ENCODE results near the gene EFEMP2. TPM values are rescaled to one million over a fixed set of nuclear protein-coding genes. Genes with fewer than 3 reads are reported as not detected.

EFEMP2 gene
- total RNA-seq, 1 experiment from 2014 or later = 23.7 TPM

- in situ Hi-C loops (cut with HindIII; ENCODE audit: low pct_unique_long_range_greater_than_20kb, low sequenced_read_pairs) (no loop called here), intact Hi-C loops (cut with micrococcal nuclease; ENCODE audit: unreplicated experiment) (no loop called here)
- Histone ChIP-seq H3K36me3 (ENCODE audit: control insufficient read depth, insufficient read depth, low read length) (no peaks in the 10 kb centered on the region; the same call in 1 of the 2 replicates), H3K4me1 (ENCODE audit: control insufficient read depth, insufficient read depth, low read length) (peaks cover 65% of the 10 kb centered on the region), H3K27ac (ENCODE audit: low read length) (peak overlapping the region; percentile 87), H3K4me3 (ENCODE audit: low read depth in 2 of 2, low read length in 2 of 2) (peak overlapping the region; percentile 82 to 89), H3K27me3 (ENCODE audit: control insufficient read depth, insufficient read depth, low read length) (no peaks in the 10 kb centered on the region), H3K9me3 (ENCODE audit: control insufficient read depth, insufficient read depth, low read depth, low read length) (no peaks in the 10 kb centered on the region)
- BruUV-seq (replicated peaks) = no TSS peak
- ChIA-PET POLR2A (interaction anchor here (0.5 to 3.2 kb wide), 7 partner anchors 9 to 125 kb away, joined by 3 to 20 read pairs (median 7); partner anchors contain the start of gene CCDC85B), CTCF (interaction anchor here (0.7 kb wide), 1 partner anchor 15 kb away, joined by 10 read pairs; no protein-coding TSS in a partner anchor)
- no peak for TF ChIP-seq CTCF (IDR thresholded peaks at IDR 0.05)
- TF ChIP-seq TCF7L2 (IDR thresholded peaks at IDR 0.05; ENCODE audit: low read depth, low read length) = no peak
- no peak for TF ChIP-seq REST (IDR thresholded peaks at IDR 0.05; ENCODE audit: insufficient read depth in 1 of 2, low read depth in 2 of 2, low read length in 1 of 2)
- TF ChIP-seq SIN3A (IDR thresholded peaks at IDR 0.05; ENCODE audit: borderline replicate concordance, insufficient read depth, low read depth, low read length) = no peak
- peak; percentile 65 for TF ChIP-seq POLR2AphosphoS5 (IDR thresholded peaks at IDR 0.05; ENCODE audit: low read depth, low read length)
- DNase-seq (ENCODE audit: low read depth, low spot score) = no peak
- ATAC-seq = peak; percentile 19
Observed at GRCh38 chr11:65899356-65900124, 26.9 kb upstream of the EFEMP2 start.

GRCh38 chr11:65898656-65899355 lies 26.2 kb upstream of the EFEMP2 start:
- CTCF ChIA-PET = interaction anchor here (0.7 kb wide), 1 partner anchor 16 kb away, joined by 10 read pairs; no protein-coding TSS in a partner anchor
- DNase-seq (ENCODE audit: low read depth, low spot score) = no peak

More at GRCh38 chr11:65898656-65899355, 26.2 kb upstream of the EFEMP2 start:
- intact Hi-C loops (cut with micrococcal nuclease; ENCODE audit: unreplicated experiment) (no loop called here), in situ Hi-C loops (cut with HindIII; ENCODE audit: low pct_unique_long_range_greater_than_20kb, low sequenced_read_pairs) (no loop called here)
- H3K36me3 ChIP-seq (ENCODE audit: control insufficient read depth, insufficient read depth, low read length) = no peaks in the 10 kb centered on the region; the same call in 1 of the 2 replicates
- no peaks in the 10 kb centered on the region for H3K9me3 ChIP-seq (ENCODE audit: control insufficient read depth, insufficient read depth, low read depth, low read length)
- ATAC-seq = no peak
- TF ChIP-seq POLR2AphosphoS5 (IDR thresholded peaks at IDR 0.05; ENCODE audit: low read depth, low read length) = no peak
- 0 out of 4 replicates have a peak, but pooled peaks of 1 of the 2 experiments have one; percentile 32 for TF ChIP-seq REST (IDR thresholded peaks at IDR 0.05; ENCODE audit: insufficient read depth in 1 of 2, low read depth in 2 of 2, low read length in 1 of 2)
- TF ChIP-seq SIN3A (IDR thresholded peaks at IDR 0.05; ENCODE audit: borderline replicate concordance, insufficient read depth, low read depth, low read length) = peak; percentile 85; the same call in 1 of the 2 replicates
- peak overlapping the region; percentile 87 for H3K27ac ChIP-seq (ENCODE audit: low read length)
- peak overlapping the region; percentile 82 to 89 for H3K4me3 ChIP-seq (ENCODE audit: low read depth in 2 of 2, low read length in 2 of 2)
- H3K27me3 ChIP-seq (ENCODE audit: control insufficient read depth, insufficient read depth, low read length) = no peaks in the 10 kb centered on the region
- BruUV-seq (replicated peaks) = TSS peak; percentile 66
- H3K4me1 ChIP-seq (ENCODE audit: control insufficient read depth, insufficient read depth, low read length) = peaks cover 66% of the 10 kb centered on the region
- POLR2A ChIA-PET = interaction anchor here (0.5 to 4.4 kb wide), 12 partner anchors 8 to 1059 kb away, joined by 3 to 37 read pairs (median 6); partner anchors contain the start of genes CCDC85B and FIBP

Measured in Panc1 (cell line).